GM18505 (cell line): ENCODE measurements around the gene IGFBP7.

Source experiments
- ATAC-seq: cut with Tn5 transposase; IDR thresholded peaks from one replicate; pipeline ENCODE4 v1.9.1; 2021; ENCODE audit not compliant: unreplicated experiment
- POLR2A ChIP-seq: IDR thresholded peaks from 4 replicates; pipeline ENCODE4 v1.6.1; 2011; ENCODE audit warnings: borderline replicate concordance; ENCODE audit not compliant: insufficient read depth, insufficient read length; ENCODE audit errors: extremely low read depth

IGFBP7 gene

DNA sequence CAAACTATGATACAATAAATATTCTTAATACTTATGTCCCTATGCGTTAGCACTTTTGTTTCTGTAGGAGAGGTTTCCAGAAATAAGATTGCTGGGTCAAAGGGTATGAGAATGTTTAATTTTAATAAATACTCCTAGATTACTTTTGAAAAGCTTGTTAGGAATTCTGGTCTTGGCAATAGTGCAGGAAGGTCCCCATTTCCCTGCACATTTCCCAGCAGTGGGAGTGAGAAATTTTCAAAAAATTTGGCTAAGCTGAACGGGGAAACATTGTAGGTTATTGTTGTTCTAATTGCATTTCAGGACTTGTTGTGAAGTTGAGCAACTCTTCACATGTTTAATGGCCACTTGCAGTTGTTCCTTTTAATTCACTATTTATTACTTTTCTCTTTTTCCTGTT lies 27.1 kb downstream of the IGFBP7 start:
- TF ChIP-seq POLR2A: no peak
- no peak for ATAC-seq

DNA sequence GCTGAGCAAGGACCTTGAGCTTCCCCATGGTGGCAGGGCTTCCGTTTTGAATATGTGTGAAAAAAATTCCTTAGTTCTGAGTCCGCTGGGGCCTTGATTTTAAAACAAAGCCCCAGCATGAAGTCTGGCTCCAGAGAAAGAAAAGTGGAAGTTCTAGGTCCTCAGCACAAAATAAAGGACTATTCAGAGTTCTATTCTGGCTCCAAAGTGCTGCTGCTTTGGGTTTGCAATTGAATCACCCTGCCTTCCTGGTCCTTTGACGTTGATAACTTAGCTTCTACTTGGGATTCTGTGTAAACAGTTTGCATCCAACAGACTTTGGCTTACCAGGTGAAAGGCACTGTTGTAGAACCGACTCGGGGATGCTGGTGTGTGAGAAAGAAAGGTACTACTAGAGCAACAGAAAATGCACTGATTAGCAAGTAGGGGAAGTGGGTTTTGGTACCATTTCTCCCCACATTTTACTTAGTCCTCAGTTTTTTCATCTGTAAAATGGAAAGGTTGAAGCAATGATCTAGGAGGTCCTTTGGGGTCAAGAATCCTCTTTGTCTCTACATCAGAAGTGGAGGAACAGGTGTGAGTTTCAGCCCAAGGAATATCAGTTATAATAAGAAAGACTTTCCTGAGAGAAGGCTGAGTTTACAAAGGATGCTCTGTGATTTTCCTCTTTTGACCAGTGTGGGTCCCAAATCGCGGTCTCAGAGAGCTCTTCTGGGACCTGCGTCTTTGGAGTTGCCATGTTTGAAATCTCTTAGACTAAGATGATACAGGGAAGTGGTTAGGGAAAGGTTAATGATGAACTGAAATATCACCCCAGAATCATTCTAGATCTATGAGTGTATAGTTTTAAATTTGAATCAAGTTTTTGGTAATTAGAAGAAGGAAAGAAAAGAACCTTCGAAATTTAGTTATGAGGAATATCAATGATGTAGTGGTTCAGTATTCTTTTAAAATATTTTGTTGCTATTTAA lies 28.2 kb downstream of the IGFBP7 start:
- TF ChIP-seq POLR2A: no peak
- no peak for ATAC-seq

DNA sequence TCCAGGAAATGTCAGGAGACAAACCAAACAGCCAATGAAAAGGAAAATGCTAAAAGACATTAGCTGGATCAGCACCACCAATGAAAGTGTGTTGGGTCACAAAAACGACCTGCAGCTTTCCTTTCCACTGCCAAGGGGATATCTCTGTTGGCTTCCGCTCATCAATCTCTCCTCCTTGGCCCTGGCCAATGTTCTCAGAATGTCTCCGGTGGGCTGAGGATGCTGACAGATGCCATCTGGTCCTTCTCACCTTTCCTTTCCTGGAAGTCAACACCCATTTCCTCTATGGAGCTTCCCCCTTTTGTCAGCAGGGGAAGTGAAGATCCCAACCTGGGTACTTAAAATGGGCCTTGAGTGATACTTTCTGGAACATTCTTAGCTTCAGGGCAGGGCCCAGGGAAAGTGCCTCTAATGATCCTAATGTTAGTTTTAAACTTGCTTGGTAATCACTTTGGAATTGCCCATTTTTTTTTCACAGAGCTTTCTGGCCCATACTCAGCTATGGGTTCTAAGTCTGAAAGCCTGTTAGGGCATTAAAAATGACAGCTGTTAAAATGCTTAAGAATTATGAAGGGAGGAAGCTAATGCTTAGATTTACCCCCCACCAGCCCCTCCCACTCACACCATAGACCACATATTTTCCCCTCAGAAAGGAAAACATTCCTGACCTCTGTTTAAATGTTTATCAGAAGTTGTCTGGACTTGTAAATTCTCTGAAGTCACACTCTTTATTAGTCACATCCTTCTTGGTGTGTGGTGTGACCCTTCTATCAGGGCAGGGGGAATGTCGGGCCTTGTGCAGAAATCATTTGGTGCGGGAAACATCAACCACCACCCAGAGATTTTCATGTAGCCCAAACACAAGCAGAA lies 29.2 kb downstream of the IGFBP7 start:
- TF ChIP-seq POLR2A: no peak
- no peak for ATAC-seq

DNA sequence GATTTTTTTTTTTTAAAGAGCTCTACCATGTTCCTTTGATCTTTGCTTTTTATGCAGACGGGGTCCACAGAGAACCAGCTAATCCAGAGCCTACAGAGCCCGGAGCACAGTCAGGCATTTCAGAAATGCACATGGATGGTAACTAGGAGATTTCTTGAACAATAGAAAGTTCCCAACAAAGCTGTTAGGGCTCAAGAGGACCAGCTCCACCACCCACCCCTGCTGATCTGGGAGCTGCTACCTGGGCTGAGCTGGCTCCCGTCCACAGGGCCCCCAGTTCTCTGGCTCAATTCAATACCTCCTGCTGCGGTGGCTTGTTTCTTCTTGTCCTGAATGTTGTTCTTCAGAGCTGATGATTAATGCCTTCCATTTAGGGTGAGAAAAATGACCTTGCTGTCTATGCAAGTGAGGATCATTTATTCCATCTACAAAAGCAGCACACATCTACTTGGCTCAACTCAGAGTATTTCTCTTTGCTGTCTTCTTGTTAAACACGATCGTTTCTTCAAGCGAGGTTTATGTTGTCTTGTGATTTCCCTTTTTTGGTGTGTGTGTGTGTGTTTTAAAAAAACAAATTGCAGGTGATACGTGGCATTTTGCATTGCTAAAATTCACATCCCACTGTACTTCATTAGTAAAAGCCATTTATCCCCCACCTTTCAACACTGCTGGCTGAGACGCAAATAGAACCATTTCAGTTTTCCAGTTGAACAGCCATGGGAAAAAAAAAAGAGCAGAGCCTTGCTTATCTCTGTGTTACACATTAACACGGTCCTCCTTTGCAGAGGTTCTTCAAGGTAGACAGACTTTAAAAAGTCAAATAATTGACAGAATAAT lies 31.3 kb downstream of the IGFBP7 start:
- no peak for TF ChIP-seq POLR2A
- no peak for ATAC-seq

DNA sequence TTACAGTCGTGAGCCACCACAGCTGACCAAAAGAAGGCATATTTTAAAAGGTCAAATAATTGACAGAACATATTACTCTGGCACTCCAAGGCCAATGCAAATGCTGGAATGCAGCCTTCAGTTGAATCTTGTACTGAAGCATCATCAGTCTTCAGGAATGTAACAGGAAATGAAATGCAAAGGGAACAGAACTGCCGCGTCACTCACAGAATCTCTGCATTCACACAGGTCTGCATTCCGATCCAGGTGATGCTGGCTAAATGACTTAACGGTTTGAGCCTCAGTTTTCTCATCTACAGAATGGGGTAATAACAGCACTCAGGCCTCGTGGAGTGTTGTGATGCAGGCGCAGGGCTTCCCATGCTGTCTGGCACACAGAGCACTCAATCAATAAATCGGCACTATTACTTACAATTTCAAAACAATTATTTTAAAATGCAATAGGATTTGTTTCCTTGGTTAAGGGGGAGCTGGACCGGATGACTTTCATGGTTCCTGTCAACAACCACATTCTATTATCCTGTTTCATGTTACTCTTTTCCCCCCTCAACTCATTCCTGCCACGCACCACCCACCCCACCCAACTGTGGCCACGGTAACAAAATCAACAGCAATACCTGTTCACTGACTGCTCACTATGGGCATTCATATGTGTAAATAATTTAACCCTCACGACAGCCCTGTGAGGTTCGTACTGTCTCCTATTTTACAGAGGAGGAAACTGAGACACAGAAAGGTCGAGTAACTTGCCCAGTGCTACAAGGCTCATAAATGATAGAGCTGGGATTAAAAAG lies 32.4 kb downstream of the IGFBP7 start:
- no peak for TF ChIP-seq POLR2A
- no peak for ATAC-seq

DNA sequence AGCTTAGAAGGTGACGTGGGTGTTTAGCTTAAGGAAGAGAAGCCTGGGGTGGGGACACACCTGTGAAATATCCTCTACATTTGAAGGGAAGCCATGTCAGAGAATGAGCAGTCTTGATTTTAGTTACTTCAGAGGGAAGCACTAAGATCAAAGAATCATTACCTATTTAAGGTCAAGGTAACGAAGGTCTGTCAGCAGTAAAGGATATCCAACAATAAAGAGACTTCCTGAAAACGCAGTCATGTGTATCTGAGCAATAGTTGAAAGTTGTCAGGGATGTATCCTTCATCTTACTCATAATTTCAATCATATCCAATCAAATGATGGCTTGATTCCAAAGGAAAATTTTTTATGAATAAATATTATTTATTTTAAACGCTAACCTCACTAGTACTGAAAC lies 33.5 kb downstream of the IGFBP7 start:
- no peak for ATAC-seq
- no peak for TF ChIP-seq POLR2A

DNA sequence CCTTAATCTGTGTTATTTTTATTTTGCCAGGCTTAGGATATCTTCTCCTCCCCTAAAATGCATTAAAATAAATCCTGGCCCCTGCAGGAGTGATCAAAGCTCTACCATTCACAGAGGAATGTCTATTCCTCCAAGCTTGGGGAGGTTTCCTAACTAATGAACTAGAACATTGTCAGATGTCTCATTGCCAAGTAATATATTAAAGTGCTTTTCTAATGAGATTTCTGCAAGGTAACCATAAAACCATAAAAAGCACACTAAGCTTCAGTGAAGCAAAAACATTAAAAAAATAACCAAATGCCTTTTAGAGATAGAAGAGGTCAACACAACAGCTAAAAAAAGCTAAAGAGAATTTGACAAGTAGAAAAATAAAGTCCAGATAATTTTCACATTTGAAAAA lies 34.8 kb downstream of the IGFBP7 start:
- no peak for TF ChIP-seq POLR2A
- ATAC-seq: no peak

DNA sequence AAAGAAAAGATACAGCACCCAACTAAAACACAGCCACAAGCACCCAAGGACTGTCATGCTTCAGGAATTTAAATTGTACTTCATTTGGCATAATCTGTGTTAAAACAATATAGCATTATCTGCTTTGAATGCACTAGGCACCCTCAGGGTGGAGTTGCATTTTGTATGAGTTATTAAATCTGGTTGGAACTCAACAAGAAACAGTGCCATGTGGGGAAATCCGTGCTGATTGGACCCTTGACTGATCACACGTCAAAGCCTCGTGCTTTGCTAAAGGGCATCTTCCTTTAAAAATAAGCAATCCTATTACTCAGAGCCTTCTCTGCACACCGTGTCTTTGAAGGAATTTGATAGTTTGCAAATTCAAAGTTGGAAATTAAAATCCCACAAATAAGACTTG lies 35.4 kb downstream of the IGFBP7 start:
- no peak for TF ChIP-seq POLR2A
- ATAC-seq: no peak

DNA sequence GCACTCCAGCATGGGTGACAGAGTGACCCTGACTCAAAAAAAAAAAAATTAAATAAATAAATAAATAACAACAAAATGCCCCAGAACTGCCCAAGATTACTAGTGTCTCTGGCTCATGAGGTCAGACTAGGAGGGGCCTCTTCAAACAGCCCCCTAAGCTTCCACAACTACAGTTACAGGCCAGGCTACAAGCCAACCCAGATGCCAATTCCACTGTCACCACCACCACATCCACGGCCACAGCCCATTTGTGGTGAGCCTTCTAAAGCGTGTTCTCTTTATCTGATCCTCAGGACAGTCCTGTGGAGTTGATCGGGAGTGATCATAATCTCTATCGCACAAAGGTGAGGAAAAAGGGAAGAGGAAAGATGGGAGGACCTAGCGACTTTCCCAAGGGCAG lies 36.6 kb downstream of the IGFBP7 start:
- no peak for ATAC-seq
- TF ChIP-seq POLR2A: no peak

DNA sequence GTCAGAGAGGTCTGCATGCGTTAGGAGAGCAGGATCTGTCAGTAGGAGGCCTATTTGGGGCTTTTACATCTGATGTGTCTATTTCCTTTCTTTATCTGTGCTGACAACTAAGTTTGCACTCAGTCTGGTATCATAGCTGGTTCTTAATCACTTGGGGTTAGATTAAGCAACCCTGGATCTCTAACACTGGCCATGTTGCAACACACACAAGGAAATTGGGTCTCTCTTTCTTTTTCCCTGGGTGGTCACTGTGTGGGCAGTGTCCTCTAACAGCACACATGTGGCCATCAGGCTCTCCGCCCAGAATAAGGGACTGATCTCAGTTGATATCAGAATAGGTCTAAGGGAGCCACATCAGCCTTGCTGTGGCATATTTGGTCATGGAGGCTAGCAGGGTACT lies 38.9 kb downstream of the IGFBP7 start:
- ATAC-seq: no peak
- TF ChIP-seq POLR2A: no peak

DNA sequence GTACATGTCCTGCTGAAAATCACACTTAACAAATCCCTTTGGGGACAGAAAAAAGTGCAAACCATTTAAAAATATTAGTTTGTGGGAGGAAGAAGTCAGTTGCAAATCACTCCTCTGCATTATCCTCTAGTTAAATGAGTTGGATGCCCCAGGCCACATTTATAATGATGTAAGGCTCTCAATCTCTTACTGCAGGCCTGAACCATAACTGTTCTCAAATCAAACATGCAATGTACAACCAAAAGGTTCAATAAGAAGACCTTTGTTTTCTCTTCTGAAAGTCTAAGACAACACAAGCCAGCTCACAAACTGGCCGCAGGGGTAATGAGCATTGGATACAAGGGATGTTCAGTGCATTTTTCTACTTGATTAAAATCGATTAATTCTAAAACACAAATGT lies 39.7 kb downstream of the IGFBP7 start:
- TF ChIP-seq POLR2A: no peak
- no peak for ATAC-seq
